Gastroesophageal sphincter (tissue), 4 donors: ENCODE data around the gene SRSF1. TPM values are rescaled to one million over a fixed set of nuclear protein-coding genes. Genes with fewer than 3 reads are reported as not detected.

ENCODE experiments used
- ATAC-seq: fragments of 150-250 bp; one replicate; pipeline ENCODE4 v1.9.1; 2016; ENCODE audit warnings: mild to moderate bottlenecking, moderate library complexity
- H3K27ac ChIP-seq, 4 donors: fragments of 200-600 bp; sonication (generic) in 3 of 4; 1 replicate in 3 of 4; 2 replicates in 1 of 4; pipeline ENCODE4 v1.5.1; 2016 to 2019
- H3K27me3 ChIP-seq: fragments of 200-600 bp; sonication (generic); one replicate; pipeline ENCODE4 v1.5.1; 2019
- H3K36me3 ChIP-seq, 2 donors: fragments of 200-600 bp; sonication (generic); one replicate each; pipeline ENCODE4 v1.5.1; 2019; ENCODE audit warnings: control low read depth in 1 of 2
- H3K4me1 ChIP-seq, 3 donors: fragments of 200-600 bp; sonication (generic); 1 replicate in 2 of 3; 2 replicates in 1 of 3; pipeline ENCODE4 v1.5.1; 2016 to 2019; ENCODE audit warnings: control low read depth in 2 of 3
- H3K4me3 ChIP-seq, 2 donors: fragments of 200-600 bp; sonication (generic); one replicate each; pipeline ENCODE4 v1.5.1; 2019; ENCODE audit warnings: mild to moderate bottlenecking in 1 of 2, moderate library complexity in 1 of 2
- H3K9me3 ChIP-seq, 3 donors: fragments of 200-600 bp; sonication (generic); one replicate each; pipeline ENCODE4 v1.5.1; 2017 to 2019; ENCODE audit warnings: control low read depth in 2 of 3
- EP300 ChIP-seq: sonication (generic); formaldehyde crosslinking; IDR thresholded peaks from one replicate; pipeline ENCODE4 v1.6.1; 2017; ENCODE audit warnings: antibody characterized with exemption, mild to moderate bottlenecking
- POLR2A ChIP-seq, 2 donors: fragments of 450-650 bp; IDR thresholded peaks; one replicate each; pipeline ENCODE4 v1.6.1; 2017; ENCODE audit warnings: antibody characterized with exemption in 2 of 2, mild to moderate bottlenecking in 2 of 2, moderate library complexity in 1 of 2
- POLR2AphosphoS5 ChIP-seq: sonication (generic); formaldehyde crosslinking; IDR thresholded peaks from one replicate; pipeline ENCODE4 v1.6.1; 2017; ENCODE audit warnings: antibody characterized with exemption
- WGBS, 2 donors: methylation state at CpG; one replicate each; pipeline ENCODE4 v1.1.5; 2018; ENCODE audit warnings: low coverage in 1 of 2; 5-methylcytosine and 5-hydroxymethylcytosine counted together
- total RNA-seq, 4 donors: library from RNA; depleted of rRNA; stranded (reverse); fragments of >200 nt; gene quantifications; one replicate each; pipeline ENCODE4 v1.1.0, GENCODE V29; 2016
- TF ChIP-seq, protein P1 (sequence below), 4 experiments: fragments of 200-600 bp in 2 of 4; fragments of 450-650 bp in 2 of 4; sonication (generic) in 1 of 4; IDR thresholded peaks; one replicate each; pipeline ENCODE4 v1.5.1; 2017 to 2019; ENCODE audit warnings: antibody characterized with exemption in 4 of 4, mild to moderate bottlenecking in 2 of 4, moderate library complexity in 2 of 4

Gene SRSF1
- total RNA-seq, 4 donors from 2014 or later: 139 to 240 (median 198) TPM

- H3K4me3 ChIP-seq: no peak overlapping the region
- no peak for TF ChIP-seq POLR2A (IDR thresholded peaks at IDR 0.05)
- TF ChIP-seq, protein P1, sequence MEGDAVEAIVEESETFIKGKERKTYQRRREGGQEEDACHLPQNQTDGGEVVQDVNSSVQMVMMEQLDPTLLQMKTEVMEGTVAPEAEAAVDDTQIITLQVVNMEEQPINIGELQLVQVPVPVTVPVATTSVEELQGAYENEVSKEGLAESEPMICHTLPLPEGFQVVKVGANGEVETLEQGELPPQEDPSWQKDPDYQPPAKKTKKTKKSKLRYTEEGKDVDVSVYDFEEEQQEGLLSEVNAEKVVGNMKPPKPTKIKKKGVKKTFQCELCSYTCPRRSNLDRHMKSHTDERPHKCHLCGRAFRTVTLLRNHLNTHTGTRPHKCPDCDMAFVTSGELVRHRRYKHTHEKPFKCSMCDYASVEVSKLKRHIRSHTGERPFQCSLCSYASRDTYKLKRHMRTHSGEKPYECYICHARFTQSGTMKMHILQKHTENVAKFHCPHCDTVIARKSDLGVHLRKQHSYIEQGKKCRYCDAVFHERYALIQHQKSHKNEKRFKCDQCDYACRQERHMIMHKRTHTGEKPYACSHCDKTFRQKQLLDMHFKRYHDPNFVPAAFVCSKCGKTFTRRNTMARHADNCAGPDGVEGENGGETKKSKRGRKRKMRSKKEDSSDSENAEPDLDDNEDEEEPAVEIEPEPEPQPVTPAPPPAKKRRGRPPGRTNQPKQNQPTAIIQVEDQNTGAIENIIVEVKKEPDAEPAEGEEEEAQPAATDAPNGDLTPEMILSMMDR (IDR thresholded peaks at IDR 0.05): no peak
- TF ChIP-seq POLR2AphosphoS5: no peak
- TF ChIP-seq EP300: no peak
- no peaks in the 10 kb centered on the region for H3K9me3 ChIP-seq
- H3K4me1 ChIP-seq: peaks cover 7 to 29% (median 11%) of the 10 kb centered on the region in 3 donors
- no peaks in the 10 kb centered on the region for H3K27me3 ChIP-seq
- H3K36me3 ChIP-seq: peaks cover 4 to 60% of the 10 kb centered on the region in 2 donors
- ATAC-seq: no peak
- no peak overlapping the region for H3K27ac ChIP-seq
- 14 to 33% methylated on average over 1 of the region's 1 CpG for WGBS, 2 donors
Observed at GRCh38 chr17:57972151-57972550, 34.9 kb downstream of the SRSF1 start.

- H3K9me3 ChIP-seq: no peaks in the 10 kb centered on the region
- peaks cover 0 to 55% of the 10 kb centered on the region in 2 donors for H3K36me3 ChIP-seq
Observed at GRCh38 chr17:57971572-57971971, 35.5 kb downstream of the SRSF1 start.

DNA sequence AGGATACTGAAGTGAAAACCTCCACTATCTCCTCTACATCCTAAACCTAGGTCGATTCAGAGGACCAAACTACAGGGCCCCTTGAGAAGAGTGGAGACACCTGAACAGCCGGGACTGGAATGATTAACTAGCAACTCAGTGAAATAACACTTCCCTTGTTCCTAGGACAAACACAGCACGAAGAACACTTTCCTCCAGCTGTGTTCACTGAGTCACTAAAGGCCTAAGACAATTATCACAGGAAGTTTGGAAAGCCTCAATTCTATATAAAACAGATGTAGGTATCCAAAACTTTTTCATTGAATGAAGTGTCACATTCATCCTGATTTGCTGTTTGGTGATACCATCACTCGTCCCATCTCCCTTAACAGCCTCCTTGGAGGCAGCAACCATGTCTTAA lies 36.3 kb downstream of the SRSF1 start:
- H3K27ac ChIP-seq: peak overlapping the region in 2 of 4 donors; percentile 5 to 38
- H3K36me3 ChIP-seq: peaks cover 0 to 46% of the 10 kb centered on the region in 2 donors
- ATAC-seq: no peak
- TF ChIP-seq POLR2A (IDR thresholded peaks at IDR 0.05) (no peak), POLR2AphosphoS5 (no peak), EP300 (no peak)
- TF ChIP-seq, protein P1 (IDR thresholded peaks at IDR 0.05): no peak
- no peak overlapping the region for H3K4me3 ChIP-seq
- peaks cover 6 to 14% (median 9%) of the 10 kb centered on the region in 3 donors for H3K4me1 ChIP-seq
- no peaks in the 10 kb centered on the region for H3K27me3 ChIP-seq
- no peaks in the 10 kb centered on the region for H3K9me3 ChIP-seq
- 44 to 48% methylated on average over 2 to 4 of the region's 4 CpGs for WGBS, 2 donors

More at GRCh38 chr17:57971572-57971971, 35.5 kb downstream of the SRSF1 start:
- ATAC-seq: no peak
- H3K4me3 ChIP-seq: no peak overlapping the region
- 66 to 87% methylated on average over 10 of the region's 10 CpGs for WGBS, 2 donors
- peaks cover 7 to 23% (median 11%) of the 10 kb centered on the region in 3 donors for H3K4me1 ChIP-seq
- H3K27me3 ChIP-seq: no peaks in the 10 kb centered on the region
- no peak overlapping the region for H3K27ac ChIP-seq
- TF ChIP-seq POLR2AphosphoS5: no peak
- TF ChIP-seq EP300: no peak
- TF ChIP-seq POLR2A (IDR thresholded peaks at IDR 0.05): no peak

DNA sequence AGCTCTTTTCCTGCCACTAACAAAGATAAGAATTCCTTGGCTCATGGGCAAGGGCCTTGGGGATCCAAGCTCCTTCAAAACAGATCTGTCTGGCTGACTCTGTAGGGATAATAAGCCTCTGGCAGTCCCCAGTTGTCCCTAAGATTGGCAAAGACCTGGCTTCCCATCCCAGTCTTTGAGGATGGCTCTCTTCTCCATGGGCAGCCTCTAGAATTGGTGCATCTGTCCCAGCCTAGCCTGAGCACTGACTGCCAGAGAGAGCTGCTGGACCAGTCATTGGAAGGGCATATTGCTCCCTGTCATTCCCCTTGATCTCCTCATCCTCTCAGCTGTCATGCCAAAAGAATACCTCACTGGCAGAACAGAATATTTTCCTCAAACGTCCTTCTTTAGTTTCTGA lies 38.6 kb downstream of the SRSF1 start:
- 43 to 63% methylated on average over 1 of the region's 1 CpG for WGBS, 2 donors
- H3K9me3 ChIP-seq: no peaks in the 10 kb centered on the region
- no peak overlapping the region for H3K27ac ChIP-seq
- H3K4me1 ChIP-seq: no peaks in the 10 kb centered on the region
- H3K4me3 ChIP-seq: no peak overlapping the region
- TF ChIP-seq POLR2A (IDR thresholded peaks at IDR 0.05): no peak
- TF ChIP-seq, protein P1 (IDR thresholded peaks at IDR 0.05): no peak
- TF ChIP-seq EP300: no peak
- no peak for TF ChIP-seq POLR2AphosphoS5
- no peaks in the 10 kb centered on the region for H3K27me3 ChIP-seq
- ATAC-seq: no peak
- peaks cover 0 to 25% of the 10 kb centered on the region in 2 donors for H3K36me3 ChIP-seq

- Histone ChIP-seq H3K9me3 (no peaks in the 10 kb centered on the region), H3K36me3 (peaks cover 0 to 9% of the 10 kb centered on the region in 2 donors), H3K27me3 (no peaks in the 10 kb centered on the region), H3K27ac (no peak overlapping the region), H3K4me1 (no peaks in the 10 kb centered on the region), H3K4me3 (no peak overlapping the region)
- no peak for TF ChIP-seq POLR2A (IDR thresholded peaks at IDR 0.05)
- TF ChIP-seq, protein P1 (IDR thresholded peaks at IDR 0.05): no peak
- no peak for TF ChIP-seq EP300
- no peak for TF ChIP-seq POLR2AphosphoS5
- ATAC-seq: no peak
- 81 to 88% methylated on average over 2 to 3 of the region's 5 CpGs for WGBS, 2 donors
Observed at GRCh38 chr17:57966875-57967274, 40.2 kb downstream of the SRSF1 start.
